Keratinocyte (primary cell): ENCODE data around the gene IFI16. TPM values are rescaled to one million over a fixed set of nuclear protein-coding genes. Genes with fewer than 3 reads are reported as not detected.

ENCODE experiments used
- DNase-seq: peaks from one replicate; pipeline ENCODE4 v3.0.0-alpha.2; 2011; ENCODE audit warnings: low read depth, missing footprints, low spot score
- FAIRE-seq: peaks from 2 replicates; lab custom pipeline; 2011; peaks lifted over from hg19 to GRCh38; lab: Jason Lieb, UNC
- H2AFZ ChIP-seq: 2 replicates; pipeline ENCODE4 v1.6.0; 2012; ENCODE audit warnings: low read length, control low read depth, inconsistent platforms; ENCODE audit not compliant: control insufficient read depth
- H3K27ac ChIP-seq: 2 replicates; pipeline ENCODE4 v1.5.1; 2011; ENCODE audit warnings: low read length; ENCODE audit not compliant: control insufficient read depth, insufficient read depth
- H3K27me3 ChIP-seq: 3 replicates; pipeline ENCODE4 v1.6.0; 2011; ENCODE audit warnings: low read length; ENCODE audit not compliant: control insufficient read depth, insufficient read depth; ENCODE audit errors: extremely low read depth
- H3K36me3 ChIP-seq, 2 experiments: 2 replicates in 1 of 2; 3 replicates in 1 of 2; pipeline ENCODE4 v1.5.1; 2011; ENCODE audit warnings: low read length in 2 of 2, mild to moderate bottlenecking in 1 of 2; ENCODE audit not compliant: control insufficient read depth in 2 of 2, insufficient read depth in 2 of 2; ENCODE audit errors: extremely low read depth in 1 of 2
- H3K4me1 ChIP-seq: 3 replicates; pipeline ENCODE4 v1.5.1; 2011; ENCODE audit warnings: low read length; ENCODE audit not compliant: control insufficient read depth, insufficient read depth; ENCODE audit errors: extremely low read depth
- H3K4me2 ChIP-seq: 3 replicates; pipeline ENCODE4 v1.6.0; 2011; ENCODE audit warnings: low read depth, low read length; ENCODE audit not compliant: control insufficient read depth, insufficient read depth; ENCODE audit errors: extremely low read depth
- H3K4me3 ChIP-seq, 3 experiments: fragments of 200-600 bp in 1 of 3; sonication (generic) in 1 of 3; 2 replicates in 2 of 3; 3 replicates in 1 of 3; pipeline ENCODE4 v1.5.1; 2011 to 2016; ENCODE audit warnings: low read length in 3 of 3, mild to moderate bottlenecking in 3 of 3, control low read depth in 2 of 3, inconsistent platforms in 1 of 3, low read depth in 1 of 3, mixed read lengths in 1 of 3, mixed run types in 1 of 3, moderate library complexity in 1 of 3; ENCODE audit not compliant: control insufficient read depth in 2 of 3, insufficient read depth in 2 of 3; ENCODE audit errors: extremely low read depth in 1 of 3
- H3K79me2 ChIP-seq: 2 replicates; pipeline ENCODE4 v1.6.0; 2012; ENCODE audit warnings: low read length; ENCODE audit not compliant: control insufficient read depth, insufficient read depth
- H3K9ac ChIP-seq: 3 replicates; pipeline ENCODE4 v1.6.0; 2011; ENCODE audit warnings: low read length; ENCODE audit not compliant: control insufficient read depth, insufficient read depth; ENCODE audit errors: extremely low read depth
- H3K9me1 ChIP-seq: 3 replicates; pipeline ENCODE4 v1.6.0; 2011; ENCODE audit warnings: low read length; ENCODE audit not compliant: control insufficient read depth, insufficient read depth; ENCODE audit errors: extremely low read depth
- H3K9me3 ChIP-seq: 2 replicates; pipeline ENCODE4 v1.5.1; 2012; ENCODE audit warnings: low read depth, low read length; ENCODE audit not compliant: control insufficient read depth
- H4K20me1 ChIP-seq: 3 replicates; pipeline ENCODE4 v1.6.0; 2011; ENCODE audit warnings: low read length; ENCODE audit not compliant: control insufficient read depth, insufficient read depth; ENCODE audit errors: extremely low read depth
- EZH2 ChIP-seq: IDR thresholded peaks from one replicate; pipeline ENCODE4 v1.6.1; 2012; ENCODE audit warnings: inconsistent platforms, mild to moderate bottlenecking, low read length, moderate library complexity
- dilution Hi-C: fragments of 300-500 bp; cut with MboI; formaldehyde crosslinking; loops from one replicate; pipeline ENCODE4 v1.7.0; 2020; ENCODE audit warnings: low sequenced_read_pairs; ENCODE audit not compliant: extremely low pct_ligation_motif_present
- polyA plus RNA-seq, 5 experiments: library from polyadenylated mRNA; depleted of rRNA in 3 of 5; stranded (reverse) in 3 of 5; stranded (forward) in 1 of 5; unstranded in 1 of 5; fragments of >200 nt; gene quantifications; 1 replicate in 1 of 5; 2 replicates in 3 of 5; 3 replicates in 1 of 5; pipeline versions ENCODE4 v1.2.1 to v1.2.3, GENCODE V29; 2011 to 2012; ENCODE audit warnings: missing spikeins in 2 of 5, low read depth in 1 of 5, low replicate concordance in 1 of 5
- TF ChIP-seq, protein P1 (sequence below), 3 experiments: IDR thresholded peaks in 1 of 3; conservative IDR thresholded peaks in 1 of 3; optimal IDR thresholded peaks in 1 of 3; 2 replicates in 2 of 3; 3 replicates in 1 of 3; pipeline versions ENCODE3 to v1.5.1; 2011; ENCODE audit warnings: low read length in 3 of 3, mild to moderate bottlenecking in 3 of 3, moderate library complexity in 2 of 3, control low read depth in 1 of 3, inconsistent platforms in 1 of 3; ENCODE audit not compliant: insufficient read depth in 2 of 3; ENCODE audit errors: extremely low read depth in 1 of 3

IFI16 gene
- polyA plus RNA-seq, 1 donor (not counting 4 experiments of a cell fraction or from before 2014, with no cell fraction given), result 193 TPM

DNA sequence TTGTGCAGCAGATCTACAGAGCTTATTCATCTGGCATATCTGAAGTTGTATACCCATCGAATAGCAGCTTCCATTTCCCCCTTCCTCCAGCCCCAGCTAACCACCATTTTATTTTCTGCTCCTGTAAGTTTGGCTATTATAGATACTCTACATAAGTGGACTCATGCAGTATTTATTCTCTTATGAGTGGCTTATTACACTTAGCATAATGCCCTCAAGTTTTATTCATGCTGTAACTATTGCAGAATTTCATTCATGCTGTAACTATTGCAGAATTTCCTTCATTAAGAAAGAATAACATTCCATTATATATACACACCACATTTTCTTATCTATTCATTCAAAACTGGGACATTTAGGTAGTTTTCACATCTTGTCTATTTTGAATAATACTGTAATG is 30.5 kb upstream of the IFI16 start:
- Histone ChIP-seq H3K4me2 (no peak overlapping the region), H3K9me3 (no peaks in the 10 kb centered on the region), H3K79me2 (no peaks in the 10 kb centered on the region), H3K4me1 (no peaks in the 10 kb centered on the region), H3K27ac (no peak overlapping the region), H3K27me3 (no peaks in the 10 kb centered on the region), H3K36me3 (no peaks in the 10 kb centered on the region), H3K4me3 (no peak overlapping the region), H2AFZ (no peak overlapping the region), H3K9me1 (no peaks in the 10 kb centered on the region), H4K20me1 (no peaks in the 10 kb centered on the region), H3K9ac (no peak overlapping the region)
- dilution Hi-C loops, result no loop called here
- DNase-seq (no peak), FAIRE-seq (no peak)
- TF ChIP-seq, protein P1, sequence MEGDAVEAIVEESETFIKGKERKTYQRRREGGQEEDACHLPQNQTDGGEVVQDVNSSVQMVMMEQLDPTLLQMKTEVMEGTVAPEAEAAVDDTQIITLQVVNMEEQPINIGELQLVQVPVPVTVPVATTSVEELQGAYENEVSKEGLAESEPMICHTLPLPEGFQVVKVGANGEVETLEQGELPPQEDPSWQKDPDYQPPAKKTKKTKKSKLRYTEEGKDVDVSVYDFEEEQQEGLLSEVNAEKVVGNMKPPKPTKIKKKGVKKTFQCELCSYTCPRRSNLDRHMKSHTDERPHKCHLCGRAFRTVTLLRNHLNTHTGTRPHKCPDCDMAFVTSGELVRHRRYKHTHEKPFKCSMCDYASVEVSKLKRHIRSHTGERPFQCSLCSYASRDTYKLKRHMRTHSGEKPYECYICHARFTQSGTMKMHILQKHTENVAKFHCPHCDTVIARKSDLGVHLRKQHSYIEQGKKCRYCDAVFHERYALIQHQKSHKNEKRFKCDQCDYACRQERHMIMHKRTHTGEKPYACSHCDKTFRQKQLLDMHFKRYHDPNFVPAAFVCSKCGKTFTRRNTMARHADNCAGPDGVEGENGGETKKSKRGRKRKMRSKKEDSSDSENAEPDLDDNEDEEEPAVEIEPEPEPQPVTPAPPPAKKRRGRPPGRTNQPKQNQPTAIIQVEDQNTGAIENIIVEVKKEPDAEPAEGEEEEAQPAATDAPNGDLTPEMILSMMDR (optimal IDR thresholded peaks at IDR 0.05 in 1 of 3, IDR thresholded peaks at IDR 0.05 in 1 of 3, conservative IDR thresholded peaks at IDR 0.05 in 1 of 3; ENCODE audit: extremely low read depth in 1 of 3, insufficient read depth in 2 of 3, low read length in 3 of 3), result no peak

DNA sequence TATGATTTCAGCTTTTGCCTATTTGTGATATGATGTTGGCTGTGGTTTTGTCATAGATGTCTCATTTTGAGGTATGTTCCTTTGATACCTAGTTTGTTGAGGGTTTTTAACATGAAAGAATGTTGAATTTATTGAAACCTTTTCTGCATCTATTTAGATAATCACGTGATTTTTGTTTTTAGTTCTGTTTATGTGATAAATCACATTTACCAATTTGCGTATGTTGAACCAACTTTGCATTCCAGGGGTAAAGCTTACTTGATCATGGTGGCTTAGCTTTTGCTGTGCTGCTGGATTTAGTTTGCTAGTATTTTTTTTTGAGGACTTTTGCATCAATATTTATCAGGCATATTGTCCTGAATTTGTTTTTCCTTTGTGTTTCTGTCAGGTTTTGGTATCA is 26.5 kb upstream of the IFI16 start:
- Histone ChIP-seq H3K4me1 (no peaks in the 10 kb centered on the region), H3K27me3 (no peaks in the 10 kb centered on the region), H3K4me3 (no peak overlapping the region), H3K9me3 (no peaks in the 10 kb centered on the region), H3K9me1 (no peaks in the 10 kb centered on the region), H3K79me2 (no peaks in the 10 kb centered on the region), H2AFZ (no peak overlapping the region), H3K36me3 (no peaks in the 10 kb centered on the region), H3K9ac (no peak overlapping the region), H3K27ac (no peak overlapping the region), H4K20me1 (no peaks in the 10 kb centered on the region), H3K4me2 (no peak overlapping the region)
- FAIRE-seq (no peak), DNase-seq (no peak)
- dilution Hi-C loops, result no loop called here
- TF ChIP-seq, protein P1 (optimal IDR thresholded peaks at IDR 0.05 in 1 of 3, IDR thresholded peaks at IDR 0.05 in 1 of 3, conservative IDR thresholded peaks at IDR 0.05 in 1 of 3; ENCODE audit: extremely low read depth in 1 of 3, insufficient read depth in 2 of 3, low read length in 3 of 3), result no peak
- no peak for TF ChIP-seq EZH2
